Islet of Langerhans (tissue), 1 donor: ENCODE measurements around the gene LILRA2.
"Not testable (repeated sequence)": the region's sequence is repeated elsewhere in the genome, so short reads cannot be mapped to it uniquely, and the experiment has no call there.

ENCODE experiments used
- FAIRE-seq: peaks from one replicate; lab custom pipeline; 2011; peaks lifted over from hg19 to GRCh38; lab: Jason Lieb, UNC

The LILRA2 gene

GRCh38 chr19:54612428-54612827, 38.8 kb downstream of the LILRA2 start:
- FAIRE-seq, result no peak

GRCh38 chr19:54614726-54615125, 41.1 kb downstream of the LILRA2 start:
- FAIRE-seq, result no peak

GRCh38 chr19:54616057-54616456, 42.5 kb downstream of the LILRA2 start:
- no peak for FAIRE-seq

GRCh38 chr19:54616821-54617560, 43.4 kb downstream of the LILRA2 start:
- FAIRE-seq, result no peak

- no peak for FAIRE-seq
Measured at GRCh38 chr19:54620464-54620863, 46.9 kb downstream of the LILRA2 start.

- no peak for FAIRE-seq
Measured at GRCh38 chr19:54622431-54622830, 48.8 kb downstream of the LILRA2 start.

- FAIRE-seq, result not testable (repeated sequence)
Measured at GRCh38 chr19:54624234-54624633, 50.6 kb downstream of the LILRA2 start.

GRCh38 chr19:54624934-54625730, 51.5 kb downstream of the LILRA2 start:
- FAIRE-seq, result not testable (repeated sequence)

- FAIRE-seq, result no peak
Measured at GRCh38 chr19:54626757-54627156, 53.2 kb downstream of the LILRA2 start.

- not testable (repeated sequence) for FAIRE-seq
Measured at GRCh38 chr19:54627912-54628311, 54.3 kb downstream of the LILRA2 start.

GRCh38 chr19:54630262-54630661, 56.7 kb downstream of the LILRA2 start, which contains the start of gene LILRB1:
TSS of gene LILRB1 (plus strand) at chr19:54630484. CDS start at chr19:54631074, 590 bp downstream.
- not testable (repeated sequence) for FAIRE-seq

- no peak for FAIRE-seq
Measured at GRCh38 chr19:54630782-54631181, 57.2 kb downstream of the LILRA2 start.

- not testable (repeated sequence) for FAIRE-seq
Measured at GRCh38 chr19:54631489-54632337, 58.1 kb downstream of the LILRA2 start.

- not testable (repeated sequence) for FAIRE-seq
Measured at GRCh38 chr19:54632517-54632916, 58.9 kb downstream of the LILRA2 start.

GRCh38 chr19:54633401-54633800, 59.8 kb downstream of the LILRA2 start:
- FAIRE-seq, result no peak

- FAIRE-seq, result not testable (repeated sequence)
Measured at GRCh38 chr19:54636081-54636480, 62.5 kb downstream of the LILRA2 start.

GRCh38 chr19:54638683-54639082, 65.1 kb downstream of the LILRA2 start:
- FAIRE-seq, result no peak
